OCI-LY7 (cell line): ENCODE measurements around the gene COL2A1. TPM values are rescaled to one million over a fixed set of nuclear protein-coding genes. Genes with fewer than 3 reads are reported as not detected.

Source experiments
- BruUV-seq: library from RNA; stranded (reverse); fragments of 400-500 nt; replicated peaks from 2 replicates; lab custom pipeline; 2021; lab: Mats Ljungman, UMichigan
- CTCF ChIA-PET: fragments of 300-600 bp; sonication (Branson Sonifier 250); formaldehyde crosslinking; loops from one replicate; lab custom pipeline; 2022; ENCODE audit warnings: antibody characterized with exemption; ENCODE audit not compliant: unreplicated experiment; lab: Charles Lee
- POLR2A ChIA-PET: fragments of 300-600 bp; sonication (Branson Sonifier 250); formaldehyde crosslinking; loops from one replicate; lab custom pipeline; 2022; ENCODE audit warnings: antibody characterized with exemption; lab: Charles Lee
- DNase-seq: peaks from one replicate; pipeline ENCODE4 v3.0.0-alpha.2; 2015; ENCODE audit warnings: low spot score
- H2AFZ ChIP-seq: fragments of 200-600 bp; sonication (generic), shearing (Covaris generic); 2 replicates; pipeline ENCODE4 v1.6.1; 2014; ENCODE audit warnings: mild to moderate bottlenecking, antibody characterized with exemption, low read length, moderate library complexity
- H3K27ac ChIP-seq: fragments of 200-600 bp; sonication (generic); 2 replicates; pipeline ENCODE4 v1.5.1; 2014; ENCODE audit warnings: mixed run types, low read depth, mild to moderate bottlenecking, moderate library complexity, low read length, inconsistent platforms; ENCODE audit not compliant: poor library complexity, severe bottlenecking
- H3K36me3 ChIP-seq: fragments of 200-600 bp; sonication (generic); 2 replicates; pipeline ENCODE4 v1.6.1; 2014; ENCODE audit warnings: mild to moderate bottlenecking, antibody characterized with exemption, low read length, moderate library complexity, mixed read lengths; ENCODE audit not compliant: insufficient read depth
- H3K4me1 ChIP-seq: fragments of 200-600 bp; sonication (generic); 2 replicates; pipeline ENCODE4 v1.5.1; 2014; ENCODE audit warnings: mild to moderate bottlenecking, low read length; ENCODE audit not compliant: insufficient read depth, poor library complexity, severe bottlenecking
- H3K4me2 ChIP-seq: fragments of 200-600 bp; sonication (generic); 2 replicates; pipeline ENCODE4 v1.6.1; 2014; ENCODE audit warnings: mild to moderate bottlenecking, low read length
- H3K4me3 ChIP-seq: fragments of 200-600 bp; sonication (generic); 2 replicates; pipeline ENCODE4 v1.5.1; 2014; ENCODE audit warnings: mild to moderate bottlenecking, low read depth, low read length; ENCODE audit not compliant: poor library complexity, severe bottlenecking
- H3K79me2 ChIP-seq: fragments of 200-600 bp; sonication (generic); 2 replicates; pipeline ENCODE4 v1.6.1; 2016; ENCODE audit warnings: low read depth, mild to moderate bottlenecking, low read length, moderate library complexity, mixed read lengths; ENCODE audit not compliant: insufficient read depth
- H3K9me2 ChIP-seq: fragments of 200-600 bp; sonication (generic); 2 replicates; pipeline ENCODE4 v1.6.1; 2016; ENCODE audit warnings: mild to moderate bottlenecking, low read length, mixed read lengths; ENCODE audit not compliant: insufficient read depth
- H3K9me3 ChIP-seq: fragments of 200-600 bp; sonication (generic); 2 replicates; pipeline ENCODE4 v1.6.1; 2014; ENCODE audit warnings: mild to moderate bottlenecking, mixed run types, low read length, mixed read lengths
- H4K20me1 ChIP-seq: fragments of 200-600 bp; sonication (generic); 2 replicates; pipeline ENCODE4 v1.6.1; 2014; ENCODE audit warnings: mild to moderate bottlenecking, antibody characterized with exemption, low read length, moderate library complexity, mixed read lengths; ENCODE audit not compliant: insufficient read depth
- EZH2phosphoT487 ChIP-seq: fragments of 200-600 bp; sonication (generic); IDR thresholded peaks from 2 replicates; pipeline ENCODE4 v1.6.1; 2018; ENCODE audit warnings: low read depth, borderline replicate concordance, mild to moderate bottlenecking, mixed run types, antibody characterized with exemption, low read length, moderate library complexity, mixed read lengths
- intact Hi-C: fragments of 100-400 bp; cut with micrococcal nuclease; formaldehyde crosslinking; loops from one replicate; pipeline ENCODE4 v1.10.0; 2022; ENCODE audit not compliant: unreplicated experiment
- total RNA-seq, 2 experiments: library from RNA; depleted of rRNA in 1 of 2; stranded (reverse); fragments of >200 nt in 1 of 2; shearing (Covaris generic) in 1 of 2; gene quantifications; 2 replicates each; pipeline ENCODE4 v1.2.3, GENCODE V29; 2014 to 2022
- TF ChIP-seq, protein P1 (sequence below): fragments of 200-600 bp; sonication (generic); conservative IDR thresholded peaks from 2 replicates; pipeline ENCODE4 v1.5.1; 2014; ENCODE audit warnings: mild to moderate bottlenecking, antibody characterized with exemption, low read length, moderate library complexity, mixed read lengths

The COL2A1 gene
- total RNA-seq, 2 experiments from 2014 or later = 0.08 TPM; not detected in 1

DNA sequence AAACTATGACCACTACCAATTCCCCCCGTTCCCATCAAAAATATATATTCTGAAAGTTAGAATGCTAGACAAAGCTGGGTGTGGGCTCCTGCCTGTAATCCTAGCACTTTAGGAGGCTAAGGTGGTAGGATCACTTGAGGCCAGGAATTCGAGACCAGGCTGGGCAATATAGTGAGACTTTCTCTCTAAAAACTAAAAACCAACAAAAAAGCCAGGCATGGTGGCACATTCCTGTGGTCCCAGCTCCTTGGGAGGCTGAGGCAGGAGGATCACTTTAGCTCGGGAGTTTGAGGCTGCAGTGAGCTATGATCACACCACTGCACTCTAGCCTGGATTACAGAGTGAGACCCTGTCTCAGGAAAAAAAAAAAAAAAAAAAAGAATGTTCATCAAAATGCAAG is 48.8 kb upstream of the COL2A1 start:
- Histone ChIP-seq H3K9me3 (0 out of 2 replicates have a peak, but pooled peaks cover under 1% of the 10 kb centered on the region), H3K4me2 (no peak overlapping the region), H3K4me1 (no peaks in the 10 kb centered on the region), H3K4me3 (no peak overlapping the region), H2AFZ (no peak overlapping the region), H3K9me2 (no peaks in the 10 kb centered on the region), H4K20me1 (no peaks in the 10 kb centered on the region), H3K36me3 (peaks cover 50% of the 10 kb centered on the region), H3K79me2 (no peaks in the 10 kb centered on the region), H3K27ac (no peak overlapping the region)
- CTCF ChIA-PET = no interaction called here
- no peak for DNase-seq
- TF ChIP-seq, protein P1, sequence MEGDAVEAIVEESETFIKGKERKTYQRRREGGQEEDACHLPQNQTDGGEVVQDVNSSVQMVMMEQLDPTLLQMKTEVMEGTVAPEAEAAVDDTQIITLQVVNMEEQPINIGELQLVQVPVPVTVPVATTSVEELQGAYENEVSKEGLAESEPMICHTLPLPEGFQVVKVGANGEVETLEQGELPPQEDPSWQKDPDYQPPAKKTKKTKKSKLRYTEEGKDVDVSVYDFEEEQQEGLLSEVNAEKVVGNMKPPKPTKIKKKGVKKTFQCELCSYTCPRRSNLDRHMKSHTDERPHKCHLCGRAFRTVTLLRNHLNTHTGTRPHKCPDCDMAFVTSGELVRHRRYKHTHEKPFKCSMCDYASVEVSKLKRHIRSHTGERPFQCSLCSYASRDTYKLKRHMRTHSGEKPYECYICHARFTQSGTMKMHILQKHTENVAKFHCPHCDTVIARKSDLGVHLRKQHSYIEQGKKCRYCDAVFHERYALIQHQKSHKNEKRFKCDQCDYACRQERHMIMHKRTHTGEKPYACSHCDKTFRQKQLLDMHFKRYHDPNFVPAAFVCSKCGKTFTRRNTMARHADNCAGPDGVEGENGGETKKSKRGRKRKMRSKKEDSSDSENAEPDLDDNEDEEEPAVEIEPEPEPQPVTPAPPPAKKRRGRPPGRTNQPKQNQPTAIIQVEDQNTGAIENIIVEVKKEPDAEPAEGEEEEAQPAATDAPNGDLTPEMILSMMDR = no peak
- no peak for TF ChIP-seq EZH2phosphoT487
- intact Hi-C loops = loop anchor here (10.0 kb wide), 1 partner anchor 612 kb away; no protein-coding TSS in a partner anchor
- POLR2A ChIA-PET = interaction anchor here (0.6 to 1.5 kb wide), 9 partner anchors 9 to 643 kb away, joined by 3 to 5 read pairs (median 3); no protein-coding TSS in a partner anchor
- BruUV-seq = no TSS peak

DNA sequence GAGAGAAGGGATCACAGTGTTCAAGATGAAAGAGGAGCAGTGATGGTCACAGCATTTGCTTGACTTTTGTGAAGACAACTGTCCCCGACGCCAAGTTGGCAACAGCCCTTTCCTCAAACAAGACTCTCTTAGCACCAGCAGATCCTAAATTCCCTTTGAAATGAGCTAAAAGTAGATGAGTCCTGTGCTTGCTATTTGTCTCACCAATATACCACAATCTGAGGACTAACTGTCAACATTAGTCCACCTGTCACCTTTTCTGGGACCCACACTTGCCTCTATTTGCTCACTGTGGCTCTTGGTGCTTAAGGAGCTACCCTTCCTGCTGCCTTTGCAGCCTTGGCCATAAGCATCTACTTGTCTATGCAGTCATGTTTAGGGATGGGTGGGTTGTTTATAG is 47.4 kb upstream of the COL2A1 start:
- intact Hi-C loops = loop anchor here (10.0 kb wide), 1 partner anchor 613 kb away; no protein-coding TSS in a partner anchor
- CTCF ChIA-PET = no interaction called here
- peaks cover 58% of the 10 kb centered on the region for H3K36me3 ChIP-seq
- no peaks in the 10 kb centered on the region for H4K20me1 ChIP-seq
- BruUV-seq = no TSS peak
- H3K4me3 ChIP-seq = no peak overlapping the region
- POLR2A ChIA-PET = interaction anchor here (1.1 to 1.4 kb wide), 3 partner anchors 10 to 56 kb away, joined by 3 to 5 read pairs (median 3); no protein-coding TSS in a partner anchor
- H3K27ac ChIP-seq = no peak overlapping the region
- H2AFZ ChIP-seq = no peak overlapping the region
- TF ChIP-seq, protein P1 = no peak
- no peak for TF ChIP-seq EZH2phosphoT487
- no peaks in the 10 kb centered on the region for H3K9me3 ChIP-seq
- no peak for DNase-seq
- H3K4me1 ChIP-seq = no peaks in the 10 kb centered on the region
- no peaks in the 10 kb centered on the region for H3K79me2 ChIP-seq
- no peaks in the 10 kb centered on the region for H3K9me2 ChIP-seq
- H3K4me2 ChIP-seq = no peak overlapping the region

DNA sequence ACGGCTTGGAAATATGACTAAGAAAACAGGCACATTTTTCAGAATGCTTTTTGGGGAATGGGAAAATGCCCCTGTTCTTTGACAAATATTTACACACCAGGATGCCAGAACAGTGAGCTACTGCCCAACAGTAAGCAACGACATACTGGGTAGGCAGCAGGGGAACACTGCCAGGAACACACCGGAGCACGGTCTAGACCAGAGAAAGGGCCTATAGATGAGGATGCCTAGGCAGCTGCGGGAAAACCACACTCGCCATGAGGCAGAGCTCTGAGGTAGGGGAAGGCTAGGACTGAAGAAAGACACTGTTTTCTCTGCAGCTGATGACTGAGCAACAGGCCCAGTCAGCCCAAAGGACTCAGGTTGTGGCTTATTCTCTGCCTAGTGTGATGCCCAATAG is 45.9 kb upstream of the COL2A1 start:
- Histone ChIP-seq H4K20me1 (no peaks in the 10 kb centered on the region), H3K79me2 (no peaks in the 10 kb centered on the region), H3K9me2 (no peaks in the 10 kb centered on the region), H3K9me3 (no peaks in the 10 kb centered on the region), H3K4me3 (no peak overlapping the region), H3K4me2 (no peak overlapping the region), H3K4me1 (no peaks in the 10 kb centered on the region), H2AFZ (no peak overlapping the region), H3K27ac (no peak overlapping the region), H3K36me3 (peaks cover 69% of the 10 kb centered on the region)
- no TSS peak for BruUV-seq
- TF ChIP-seq, protein P1 = no peak
- TF ChIP-seq EZH2phosphoT487 = no peak
- POLR2A ChIA-PET = interaction anchor here (0.7 kb wide), 2 partner anchors 35 to 92 kb away, joined by 3 read pairs; no protein-coding TSS in a partner anchor
- DNase-seq = no peak
- CTCF ChIA-PET = no interaction called here
- intact Hi-C loops = loop anchor here (10.0 kb wide), 1 partner anchor 615 kb away; no protein-coding TSS in a partner anchor
